ENCODE data around the gene LSM14B.
A peak's percentile ranks its signal among the peaks of the same experiment; 100 is the strongest.

The LSM14B gene

DNA sequence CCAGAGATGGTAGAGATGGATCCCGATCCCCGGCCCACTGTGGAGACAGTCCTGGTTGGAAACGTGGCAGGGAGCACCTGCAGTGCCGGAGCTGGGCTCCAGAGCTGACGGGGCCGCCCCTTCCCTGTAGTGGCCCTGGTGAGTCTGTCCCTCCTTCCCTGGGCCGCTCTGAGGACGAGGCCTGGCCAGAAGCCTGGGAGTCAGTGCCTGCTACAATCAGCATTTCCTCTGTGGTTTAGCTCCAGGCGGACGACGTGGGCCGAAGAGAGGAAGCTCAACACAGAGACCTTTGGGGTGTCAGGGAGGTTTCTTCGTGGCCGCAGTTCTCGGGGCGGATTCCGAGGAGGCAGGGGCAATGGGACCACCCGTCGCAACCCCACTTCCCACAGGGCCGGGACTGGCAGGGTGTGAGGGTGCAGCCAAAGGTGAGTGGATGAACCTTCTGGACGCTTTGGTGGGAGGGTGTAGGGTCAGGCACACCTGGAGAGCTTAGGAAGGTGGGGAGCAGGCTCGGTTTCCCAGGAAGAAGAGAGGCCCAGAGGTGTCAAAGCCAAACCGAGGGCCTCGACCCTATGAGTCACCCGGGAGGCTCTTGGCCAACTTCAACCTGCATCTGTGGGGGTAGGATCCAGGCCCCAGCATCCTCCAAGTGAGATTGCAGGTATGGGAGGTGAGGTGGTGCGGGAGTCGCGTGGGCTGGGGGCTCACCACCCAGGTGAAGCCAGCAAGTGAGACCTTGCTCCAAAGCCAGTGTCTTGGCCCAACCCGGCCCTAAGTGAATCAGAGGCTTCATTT, 11.0 kb downstream of the LSM14B start:
- no peak for DNase-seq (ENCODE audit: low read depth)
- TF ChIP-seq, protein P1, sequence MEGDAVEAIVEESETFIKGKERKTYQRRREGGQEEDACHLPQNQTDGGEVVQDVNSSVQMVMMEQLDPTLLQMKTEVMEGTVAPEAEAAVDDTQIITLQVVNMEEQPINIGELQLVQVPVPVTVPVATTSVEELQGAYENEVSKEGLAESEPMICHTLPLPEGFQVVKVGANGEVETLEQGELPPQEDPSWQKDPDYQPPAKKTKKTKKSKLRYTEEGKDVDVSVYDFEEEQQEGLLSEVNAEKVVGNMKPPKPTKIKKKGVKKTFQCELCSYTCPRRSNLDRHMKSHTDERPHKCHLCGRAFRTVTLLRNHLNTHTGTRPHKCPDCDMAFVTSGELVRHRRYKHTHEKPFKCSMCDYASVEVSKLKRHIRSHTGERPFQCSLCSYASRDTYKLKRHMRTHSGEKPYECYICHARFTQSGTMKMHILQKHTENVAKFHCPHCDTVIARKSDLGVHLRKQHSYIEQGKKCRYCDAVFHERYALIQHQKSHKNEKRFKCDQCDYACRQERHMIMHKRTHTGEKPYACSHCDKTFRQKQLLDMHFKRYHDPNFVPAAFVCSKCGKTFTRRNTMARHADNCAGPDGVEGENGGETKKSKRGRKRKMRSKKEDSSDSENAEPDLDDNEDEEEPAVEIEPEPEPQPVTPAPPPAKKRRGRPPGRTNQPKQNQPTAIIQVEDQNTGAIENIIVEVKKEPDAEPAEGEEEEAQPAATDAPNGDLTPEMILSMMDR (IDR thresholded peaks at IDR 0.05; ENCODE audit: insufficient read depth, low read depth, low read length, missing control alignments), result no peak
- H3K4me3 ChIP-seq (ENCODE audit: low read length), result no peak overlapping the region

DNA sequence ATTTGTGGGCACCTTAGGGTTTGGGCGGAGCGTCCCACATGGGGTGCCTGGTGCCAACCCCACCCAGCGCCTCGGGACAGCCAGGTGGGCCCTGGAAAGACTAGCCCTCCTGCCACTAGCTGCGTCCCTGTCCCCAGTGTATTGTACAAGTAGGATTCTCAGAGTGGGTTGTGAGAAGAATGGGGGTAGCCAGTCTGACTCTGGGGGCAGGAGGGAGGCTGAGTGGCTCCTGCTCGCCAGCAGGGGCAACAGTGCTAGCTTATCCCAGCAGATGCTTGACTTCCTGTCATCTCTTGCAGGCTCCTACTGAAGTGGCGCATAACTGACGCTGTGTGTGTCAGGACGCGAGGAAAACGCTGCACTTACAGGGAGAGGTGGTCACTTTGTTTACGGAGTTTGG, 11.6 kb downstream of the LSM14B start:
- H3K4me3 ChIP-seq (ENCODE audit: low read length), result no peak overlapping the region
- no peak for DNase-seq (ENCODE audit: low read depth)
- TF ChIP-seq, protein P1 (IDR thresholded peaks at IDR 0.05; ENCODE audit: insufficient read depth, low read depth, low read length, missing control alignments), result no peak

DNA sequence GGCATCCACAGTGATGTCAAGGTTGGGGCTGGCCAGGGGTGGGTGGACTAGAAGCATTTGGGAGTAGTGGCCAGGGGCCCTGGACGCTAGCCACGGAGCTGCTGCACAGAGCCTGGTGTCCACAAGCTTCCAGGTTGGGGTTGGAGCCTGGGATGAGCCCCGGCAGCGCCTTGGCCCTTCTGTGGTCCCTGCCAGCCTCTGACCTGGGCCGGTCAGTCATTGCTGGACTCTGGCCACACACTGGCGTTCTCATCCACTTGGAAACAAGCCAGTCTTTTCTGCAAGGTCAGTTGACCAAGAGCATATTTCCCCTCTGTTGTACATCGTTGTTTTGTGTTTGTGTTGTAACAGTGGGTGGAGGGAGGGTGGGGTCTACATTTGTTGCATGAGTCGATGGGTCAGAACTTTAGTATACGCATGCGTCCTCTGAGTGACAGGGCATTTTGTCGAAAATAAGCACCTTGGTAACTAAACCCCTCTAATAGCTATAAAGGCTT, 12.5 kb downstream of the LSM14B start:
- H3K4me3 ChIP-seq (ENCODE audit: low read length), result no peak overlapping the region
- TF ChIP-seq, protein P1 (IDR thresholded peaks at IDR 0.05; ENCODE audit: insufficient read depth, low read depth, low read length, missing control alignments), result no peak
- DNase-seq (ENCODE audit: low read depth), result no peak

DNA sequence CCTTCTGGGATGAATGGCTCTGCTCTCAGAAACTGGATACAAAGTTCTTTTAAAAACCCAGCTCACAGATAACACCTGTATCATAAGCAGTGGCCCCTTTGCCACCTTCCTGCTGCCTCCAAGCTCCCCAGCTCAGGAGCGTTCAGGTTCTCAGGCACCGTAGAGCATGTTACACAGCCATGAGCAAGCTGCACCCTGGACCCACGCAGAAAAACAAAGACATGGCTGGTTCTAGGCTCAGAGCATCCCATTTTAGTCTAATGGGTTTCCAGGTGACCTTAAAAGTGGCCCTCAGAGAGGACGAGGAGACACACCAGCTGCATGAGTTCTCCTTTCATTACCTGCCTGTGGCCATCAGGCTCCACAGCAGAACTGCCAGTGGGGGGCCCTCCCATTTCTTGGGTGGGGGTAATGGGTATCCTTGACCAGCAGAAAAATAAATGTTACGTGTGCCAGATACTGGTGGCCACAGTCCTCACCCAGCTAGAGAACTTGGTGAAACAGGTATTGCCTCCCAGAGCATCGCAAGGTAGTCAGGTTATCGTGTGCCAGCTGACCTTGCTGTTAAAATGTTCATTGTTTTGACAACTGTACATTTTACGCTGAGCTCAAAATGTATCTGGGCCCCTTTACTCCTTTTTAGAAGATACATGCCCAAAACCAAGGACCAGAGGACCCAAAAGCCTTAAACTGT, 13.4 kb downstream of the LSM14B start:
- H3K4me3 ChIP-seq (ENCODE audit: low read length), result no peak overlapping the region
- TF ChIP-seq, protein P1 (IDR thresholded peaks at IDR 0.05; ENCODE audit: insufficient read depth, low read depth, low read length, missing control alignments), result no peak
- no peak for DNase-seq (ENCODE audit: low read depth)

DNA sequence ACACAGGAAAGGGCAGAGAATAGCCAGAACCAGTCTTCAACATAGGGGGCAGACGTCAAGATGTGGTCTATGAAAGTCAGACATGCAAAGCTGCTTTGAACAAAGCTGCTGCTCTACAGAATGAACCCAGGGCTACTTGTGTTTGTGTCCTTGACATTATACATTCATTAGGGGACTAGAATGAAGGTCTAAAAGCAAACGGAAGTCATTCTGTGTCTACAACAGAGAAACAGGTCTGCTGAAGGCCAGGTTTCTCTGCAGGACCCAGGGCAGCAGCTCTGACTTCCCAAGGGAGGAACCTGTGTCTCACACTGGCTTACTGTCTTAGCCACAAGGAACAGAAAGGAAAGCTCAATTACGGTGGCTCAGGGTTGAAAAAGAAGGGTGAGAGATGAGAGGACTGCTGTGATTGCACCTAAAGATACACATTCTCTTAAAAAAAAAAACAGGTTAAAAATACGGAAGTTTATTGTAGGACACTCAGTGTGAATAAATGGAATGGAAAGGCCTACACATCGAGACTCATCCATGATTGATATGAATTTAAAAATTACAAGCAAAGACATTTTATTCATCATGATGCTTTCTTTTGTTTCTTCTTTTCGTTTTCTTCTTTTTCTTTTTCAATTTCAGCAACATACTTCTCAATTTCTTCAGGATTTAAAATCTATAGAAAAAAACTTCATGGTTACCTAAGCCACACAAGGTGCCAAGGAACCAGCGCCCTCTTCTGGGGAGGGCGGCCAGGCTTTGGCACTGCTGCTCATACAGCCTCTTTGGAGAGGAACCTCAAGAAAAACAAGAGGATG, 14.2 kb downstream of the LSM14B start:
- TF ChIP-seq, protein P1 (IDR thresholded peaks at IDR 0.05; ENCODE audit: insufficient read depth, low read depth, low read length, missing control alignments), result peak; percentile 96
- H3K4me3 ChIP-seq (ENCODE audit: low read length), result no peak overlapping the region
- peak; percentile 79 for DNase-seq (ENCODE audit: low read depth)

DNA sequence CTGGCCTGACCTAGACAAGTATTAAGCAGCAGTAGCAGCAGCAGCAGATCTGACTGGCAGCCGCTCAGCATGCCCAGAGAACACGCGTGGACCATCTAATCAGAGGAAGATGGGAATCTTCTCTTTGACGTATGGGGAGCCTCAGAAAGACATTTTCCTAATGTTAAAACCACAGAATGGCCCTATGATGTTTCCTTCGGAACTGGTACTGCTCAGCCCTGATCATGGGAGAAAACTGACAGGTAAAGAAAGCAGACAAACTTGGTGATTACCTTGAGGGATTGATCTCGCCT, 14.8 kb downstream of the LSM14B start:
- TF ChIP-seq, protein P1 (IDR thresholded peaks at IDR 0.05; ENCODE audit: insufficient read depth, low read depth, low read length, missing control alignments), result no peak
- no peak overlapping the region for H3K4me3 ChIP-seq (ENCODE audit: low read length)
- DNase-seq (ENCODE audit: low read depth), result no peak
